Gastroesophageal sphincter (tissue), 3 donors: ENCODE data around the gene C19orf53.

Source experiments
- EP300 ChIP-seq: sonication (generic); formaldehyde crosslinking; IDR thresholded peaks from one replicate; pipeline ENCODE4 v1.6.1; 2017; ENCODE audit warnings: antibody characterized with exemption, mild to moderate bottlenecking
- POLR2A ChIP-seq, 2 donors: fragments of 450-650 bp; IDR thresholded peaks; one replicate each; pipeline ENCODE4 v1.6.1; 2017; ENCODE audit warnings: antibody characterized with exemption in 2 of 2, mild to moderate bottlenecking in 2 of 2, moderate library complexity in 1 of 2
- POLR2AphosphoS5 ChIP-seq: sonication (generic); formaldehyde crosslinking; IDR thresholded peaks from one replicate; pipeline ENCODE4 v1.6.1; 2017; ENCODE audit warnings: antibody characterized with exemption
- TF ChIP-seq, protein P1 (sequence below), 4 experiments: fragments of 200-600 bp in 2 of 4; fragments of 450-650 bp in 2 of 4; sonication (generic) in 1 of 4; IDR thresholded peaks; one replicate each; pipeline ENCODE4 v1.5.1; 2017 to 2019; ENCODE audit warnings: antibody characterized with exemption in 4 of 4, mild to moderate bottlenecking in 2 of 4, moderate library complexity in 2 of 4

- TF ChIP-seq EP300 (no peak), POLR2A (IDR thresholded peaks at IDR 0.05) (no peak), POLR2AphosphoS5 (no peak)
- TF ChIP-seq, protein P1, sequence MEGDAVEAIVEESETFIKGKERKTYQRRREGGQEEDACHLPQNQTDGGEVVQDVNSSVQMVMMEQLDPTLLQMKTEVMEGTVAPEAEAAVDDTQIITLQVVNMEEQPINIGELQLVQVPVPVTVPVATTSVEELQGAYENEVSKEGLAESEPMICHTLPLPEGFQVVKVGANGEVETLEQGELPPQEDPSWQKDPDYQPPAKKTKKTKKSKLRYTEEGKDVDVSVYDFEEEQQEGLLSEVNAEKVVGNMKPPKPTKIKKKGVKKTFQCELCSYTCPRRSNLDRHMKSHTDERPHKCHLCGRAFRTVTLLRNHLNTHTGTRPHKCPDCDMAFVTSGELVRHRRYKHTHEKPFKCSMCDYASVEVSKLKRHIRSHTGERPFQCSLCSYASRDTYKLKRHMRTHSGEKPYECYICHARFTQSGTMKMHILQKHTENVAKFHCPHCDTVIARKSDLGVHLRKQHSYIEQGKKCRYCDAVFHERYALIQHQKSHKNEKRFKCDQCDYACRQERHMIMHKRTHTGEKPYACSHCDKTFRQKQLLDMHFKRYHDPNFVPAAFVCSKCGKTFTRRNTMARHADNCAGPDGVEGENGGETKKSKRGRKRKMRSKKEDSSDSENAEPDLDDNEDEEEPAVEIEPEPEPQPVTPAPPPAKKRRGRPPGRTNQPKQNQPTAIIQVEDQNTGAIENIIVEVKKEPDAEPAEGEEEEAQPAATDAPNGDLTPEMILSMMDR (IDR thresholded peaks at IDR 0.05) = no peak
Measured at GRCh38 chr19:13823901-13824300, 49.6 kb downstream of the C19orf53 start.
